Astrocyte (in vitro differentiated cells and primary cell): ENCODE data around the gene TCF3. TPM values are rescaled to one million over a fixed set of nuclear protein-coding genes. Genes with fewer than 3 reads are reported as not detected.

Experiments used
- DNase-seq: peaks from one replicate; pipeline ENCODE4 v3.0.0-alpha.2; 2010; ENCODE audit warnings: low read depth
- FAIRE-seq: peaks from 2 replicates; lab custom pipeline; 2011; peaks lifted over from hg19 to GRCh38; lab: Jason Lieb, UNC
- H2AFZ ChIP-seq: 2 replicates; pipeline ENCODE4 v1.6.0; 2012; ENCODE audit warnings: low read depth, low read length, inconsistent platforms
- H3K27ac ChIP-seq: 2 replicates; pipeline ENCODE4 v1.5.1; 2011; ENCODE audit warnings: low read depth, low read length, inconsistent platforms
- H3K27me3 ChIP-seq: 2 replicates; pipeline ENCODE4 v1.6.0; 2011; ENCODE audit warnings: low read length, inconsistent platforms; ENCODE audit not compliant: insufficient read depth
- H3K36me3 ChIP-seq: 2 replicates; pipeline ENCODE4 v1.5.1; 2011; ENCODE audit warnings: low read length, inconsistent platforms; ENCODE audit not compliant: insufficient read depth
- H3K4me1 ChIP-seq: 2 replicates; pipeline ENCODE4 v1.5.1; 2011; ENCODE audit warnings: low read length, inconsistent platforms; ENCODE audit not compliant: insufficient read depth
- H3K4me2 ChIP-seq: 2 replicates; pipeline ENCODE4 v1.6.0; 2012; ENCODE audit warnings: low read length, inconsistent platforms
- H3K4me3 ChIP-seq: 2 replicates; pipeline ENCODE4 v1.5.1; 2011; ENCODE audit warnings: low read depth, mild to moderate bottlenecking, low read length, inconsistent platforms; ENCODE audit not compliant: insufficient read depth
- H3K79me2 ChIP-seq: 2 replicates; pipeline ENCODE4 v1.6.0; 2012; ENCODE audit warnings: mild to moderate bottlenecking, low read length, inconsistent platforms; ENCODE audit not compliant: insufficient read depth
- H3K9ac ChIP-seq: 2 replicates; pipeline ENCODE4 v1.6.0; 2012; ENCODE audit warnings: mild to moderate bottlenecking, low read length, inconsistent platforms
- H3K9me3 ChIP-seq: 2 replicates; pipeline ENCODE4 v1.5.1; 2012; ENCODE audit warnings: low read depth, mild to moderate bottlenecking, low read length, inconsistent platforms; ENCODE audit not compliant: insufficient read depth
- H4K20me1 ChIP-seq: 2 replicates; pipeline ENCODE4 v1.6.0; 2012; ENCODE audit warnings: low read length, inconsistent platforms; ENCODE audit not compliant: insufficient read depth
- H3K27ac Mint-ChIP-seq: one replicate; pipeline ENCODE4 v1.8.0; 2021; ENCODE audit warnings: mild to moderate bottlenecking, mixed read lengths; ENCODE audit not compliant: unreplicated experiment
- H3K27me3 Mint-ChIP-seq: one replicate; pipeline ENCODE4 v1.8.0; 2021; ENCODE audit warnings: low read depth, mixed read lengths; ENCODE audit not compliant: unreplicated experiment
- H3K36me3 Mint-ChIP-seq: one replicate; pipeline ENCODE4 v1.8.0; 2021; ENCODE audit warnings: low read depth, mixed read lengths; ENCODE audit not compliant: unreplicated experiment
- H3K4me1 Mint-ChIP-seq: one replicate; pipeline ENCODE4 v1.8.0; 2021; ENCODE audit warnings: low read depth, mixed read lengths; ENCODE audit not compliant: unreplicated experiment
- H3K4me3 Mint-ChIP-seq: one replicate; pipeline ENCODE4 v1.8.0; 2021; ENCODE audit warnings: mild to moderate bottlenecking, moderate library complexity, mixed read lengths; ENCODE audit not compliant: unreplicated experiment
- H3K9me3 Mint-ChIP-seq: one replicate; pipeline ENCODE4 v1.8.0; 2021; ENCODE audit warnings: mild to moderate bottlenecking, mixed read lengths; ENCODE audit not compliant: unreplicated experiment
- EZH2 ChIP-seq: IDR thresholded peaks from 2 replicates; pipeline ENCODE4 v1.6.1; 2012; ENCODE audit warnings: mild to moderate bottlenecking, low read length, inconsistent platforms; ENCODE audit not compliant: insufficient read depth
- total RNA-seq: library from RNA; stranded (reverse); gene quantifications from 2 replicates; pipeline ENCODE4 v1.2.1, GENCODE V29; 2021
- TF ChIP-seq, protein P1 (sequence below): IDR thresholded peaks from 2 replicates; pipeline ENCODE4 v1.5.1; 2011; ENCODE audit warnings: low read depth, mild to moderate bottlenecking, inconsistent platforms, low read length, moderate library complexity; ENCODE audit not compliant: insufficient read depth

Gene TCF3
- total RNA-seq, 1 donor from 2014 or later = 173 TPM

DNA sequence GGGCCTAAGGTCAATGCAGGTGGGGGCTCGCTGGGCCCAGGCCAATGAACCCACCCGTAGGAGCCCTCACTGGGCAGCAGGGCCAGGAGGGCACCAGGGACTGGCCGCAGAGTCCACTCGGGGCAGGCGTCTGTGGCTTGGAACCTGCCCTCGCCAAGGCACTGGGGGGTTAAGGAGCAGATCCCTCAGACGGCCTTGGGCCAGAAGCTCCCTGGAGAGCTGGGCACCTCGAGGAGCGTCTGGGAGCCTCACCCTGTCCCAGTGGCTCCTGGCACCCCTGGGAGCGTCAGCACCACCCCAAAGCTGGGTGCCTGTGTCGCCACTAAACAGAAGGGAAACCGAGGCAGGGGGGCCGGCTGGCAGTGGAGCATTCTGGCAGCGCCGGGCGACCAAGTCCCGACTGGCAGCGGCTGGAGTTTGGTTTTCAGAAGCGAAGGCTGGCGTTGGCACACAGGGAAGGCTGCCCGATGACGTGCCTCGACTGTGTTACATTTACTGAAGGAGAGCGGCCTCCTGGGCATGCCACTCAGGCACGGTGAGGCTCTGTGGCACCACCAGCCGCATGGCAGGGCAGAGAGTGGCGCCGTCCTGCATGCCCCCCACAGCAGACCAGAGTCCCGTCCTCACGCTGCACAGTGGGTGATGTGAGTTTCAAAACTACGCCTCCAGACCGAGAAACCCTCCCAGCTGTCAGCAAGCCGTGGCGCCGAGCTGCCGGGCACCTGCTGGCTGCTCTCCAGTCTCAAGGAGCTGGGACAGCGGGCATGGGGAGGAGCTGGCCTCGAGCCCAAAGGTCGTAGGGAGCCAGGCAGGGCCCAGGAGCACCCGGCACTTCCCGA, 75.1 kb downstream of the TCF3 start:
- FAIRE-seq (no peak), DNase-seq (no peak)
- peaks cover 8% of the 10 kb centered on the region for H3K36me3 Mint-ChIP-seq
- H3K27ac ChIP-seq = no peak overlapping the region
- H2AFZ ChIP-seq = no peak overlapping the region
- H3K27ac Mint-ChIP-seq = no peak overlapping the region
- H3K79me2 ChIP-seq = no peaks in the 10 kb centered on the region
- peaks cover 4% of the 10 kb centered on the region for H3K36me3 ChIP-seq
- H3K4me1 Mint-ChIP-seq = no peaks in the 10 kb centered on the region
- H3K4me3 Mint-ChIP-seq = no peak overlapping the region
- H3K9ac ChIP-seq = no peak overlapping the region
- no peaks in the 10 kb centered on the region for H3K4me1 ChIP-seq
- H3K9me3 ChIP-seq = no peaks in the 10 kb centered on the region
- no peaks in the 10 kb centered on the region for H3K27me3 ChIP-seq
- no peaks in the 10 kb centered on the region for H3K9me3 Mint-ChIP-seq
- H3K4me2 ChIP-seq = no peak overlapping the region
- H4K20me1 ChIP-seq = peaks cover 11% of the 10 kb centered on the region
- H3K27me3 Mint-ChIP-seq = no peaks in the 10 kb centered on the region
- no peak overlapping the region for H3K4me3 ChIP-seq
- TF ChIP-seq, protein P1, sequence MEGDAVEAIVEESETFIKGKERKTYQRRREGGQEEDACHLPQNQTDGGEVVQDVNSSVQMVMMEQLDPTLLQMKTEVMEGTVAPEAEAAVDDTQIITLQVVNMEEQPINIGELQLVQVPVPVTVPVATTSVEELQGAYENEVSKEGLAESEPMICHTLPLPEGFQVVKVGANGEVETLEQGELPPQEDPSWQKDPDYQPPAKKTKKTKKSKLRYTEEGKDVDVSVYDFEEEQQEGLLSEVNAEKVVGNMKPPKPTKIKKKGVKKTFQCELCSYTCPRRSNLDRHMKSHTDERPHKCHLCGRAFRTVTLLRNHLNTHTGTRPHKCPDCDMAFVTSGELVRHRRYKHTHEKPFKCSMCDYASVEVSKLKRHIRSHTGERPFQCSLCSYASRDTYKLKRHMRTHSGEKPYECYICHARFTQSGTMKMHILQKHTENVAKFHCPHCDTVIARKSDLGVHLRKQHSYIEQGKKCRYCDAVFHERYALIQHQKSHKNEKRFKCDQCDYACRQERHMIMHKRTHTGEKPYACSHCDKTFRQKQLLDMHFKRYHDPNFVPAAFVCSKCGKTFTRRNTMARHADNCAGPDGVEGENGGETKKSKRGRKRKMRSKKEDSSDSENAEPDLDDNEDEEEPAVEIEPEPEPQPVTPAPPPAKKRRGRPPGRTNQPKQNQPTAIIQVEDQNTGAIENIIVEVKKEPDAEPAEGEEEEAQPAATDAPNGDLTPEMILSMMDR = no peak
- TF ChIP-seq EZH2 = no peak

- no peaks in the 10 kb centered on the region for H3K79me2 ChIP-seq
- no peaks in the 10 kb centered on the region for H3K27me3 ChIP-seq
- H3K4me3 ChIP-seq = no peak overlapping the region
- Mint-ChIP-seq H3K27ac (no peak overlapping the region), H3K27me3 (no peaks in the 10 kb centered on the region), H3K9me3 (no peaks in the 10 kb centered on the region), H3K4me1 (no peaks in the 10 kb centered on the region), H3K36me3 (peaks cover 8% of the 10 kb centered on the region), H3K4me3 (no peak overlapping the region)
- H3K4me1 ChIP-seq = no peaks in the 10 kb centered on the region
- H3K9me3 ChIP-seq = no peaks in the 10 kb centered on the region
- FAIRE-seq (no peak), DNase-seq (no peak)
- TF ChIP-seq EZH2 = no peak
- TF ChIP-seq, protein P1 = no peak
- no peak overlapping the region for H2AFZ ChIP-seq
- peaks cover 4% of the 10 kb centered on the region for H3K36me3 ChIP-seq
- H3K27ac ChIP-seq = no peak overlapping the region
- H3K4me2 ChIP-seq = no peak overlapping the region
- H3K9ac ChIP-seq = no peak overlapping the region
- H4K20me1 ChIP-seq = peaks cover 11% of the 10 kb centered on the region
Observed at GRCh38 chr19:1576242-1577089, 75.9 kb downstream of the TCF3 start.
